Mesenchymal stem cell (in vitro differentiated cells and primary cell): ENCODE measurements around the gene ACSL3.

Experiments
- DNase-seq: peaks from one replicate; pipeline ENCODE4 v3.0.0-alpha.2; 2013
- H2AFZ ChIP-seq: one replicate; pipeline ENCODE4 v1.6.1; 2013; ENCODE audit warnings: low read depth, mild to moderate bottlenecking, control low read depth, inconsistent platforms, low read length, moderate library complexity
- H2AK5ac ChIP-seq: 2 replicates; pipeline ENCODE4 v1.6.1; 2013; ENCODE audit warnings: low read length, moderate library complexity, mild to moderate bottlenecking, inconsistent platforms; ENCODE audit not compliant: severe bottlenecking
- H2BK120ac ChIP-seq: one replicate; pipeline ENCODE4 v1.6.1; 2013; ENCODE audit warnings: low read depth, mild to moderate bottlenecking, inconsistent platforms, low read length, moderate library complexity
- H2BK12ac ChIP-seq, 2 experiments: one replicate each; pipeline ENCODE4 v1.6.1; 2013; ENCODE audit warnings: inconsistent platforms in 2 of 2, low read length in 2 of 2, mild to moderate bottlenecking in 2 of 2, moderate library complexity in 2 of 2, control low read depth in 1 of 2
- H2BK15ac ChIP-seq: one replicate; pipeline ENCODE4 v1.6.1; 2013; ENCODE audit warnings: mild to moderate bottlenecking, low read depth, inconsistent platforms; ENCODE audit not compliant: poor library complexity, severe bottlenecking
- H2BK5ac ChIP-seq: 2 replicates; pipeline ENCODE4 v1.6.1; 2013; ENCODE audit warnings: low read depth, mild to moderate bottlenecking, low read length, control low read depth, inconsistent platforms; ENCODE audit not compliant: poor library complexity, severe bottlenecking
- H3K14ac ChIP-seq, 2 experiments: one replicate each; pipeline ENCODE4 v1.6.1; 2013; ENCODE audit warnings: inconsistent platforms in 2 of 2, low read length in 2 of 2, control low read depth in 1 of 2, mild to moderate bottlenecking in 1 of 2, moderate library complexity in 1 of 2
- H3K18ac ChIP-seq, 2 experiments: one replicate each; pipeline ENCODE4 v1.6.1; 2013; ENCODE audit warnings: inconsistent platforms in 2 of 2, low read length in 2 of 2, control low read depth in 1 of 2, low read depth in 1 of 2, mild to moderate bottlenecking in 1 of 2
- H3K23ac ChIP-seq, 2 experiments: one replicate each; pipeline ENCODE4 v1.6.1; 2013; ENCODE audit warnings: inconsistent platforms in 2 of 2, low read length in 2 of 2, mild to moderate bottlenecking in 2 of 2, moderate library complexity in 2 of 2, control low read depth in 1 of 2
- H3K27ac ChIP-seq: 2 replicates; pipeline ENCODE4 v1.5.1; 2013; ENCODE audit warnings: mild to moderate bottlenecking, moderate library complexity, low read length, control low read depth, inconsistent platforms; ENCODE audit not compliant: poor library complexity, severe bottlenecking
- H3K27me3 ChIP-seq, 2 experiments: 2 replicates each; pipeline versions ENCODE4 v1.6.1 to v1.7.0; 2013; ENCODE audit warnings: low read length in 2 of 2, mild to moderate bottlenecking in 2 of 2, moderate library complexity in 2 of 2, control low read depth in 1 of 2, inconsistent platforms in 1 of 2; ENCODE audit not compliant: control insufficient read depth in 1 of 2, insufficient read depth in 1 of 2
- H3K36me3 ChIP-seq, 2 experiments: 2 replicates each; pipeline versions ENCODE4 v1.6.1 to v1.7.0; 2013; ENCODE audit warnings: low read length in 2 of 2, control low read depth in 1 of 2, inconsistent platforms in 1 of 2, low read depth in 1 of 2, mild to moderate bottlenecking in 1 of 2; ENCODE audit not compliant: insufficient read depth in 2 of 2, control insufficient read depth in 1 of 2
- H3K4ac ChIP-seq, 2 experiments: one replicate each; pipeline ENCODE4 v1.6.1; 2013; ENCODE audit warnings: inconsistent platforms in 2 of 2, low read length in 2 of 2, mild to moderate bottlenecking in 2 of 2, moderate library complexity in 2 of 2, control low read depth in 1 of 2, low read depth in 1 of 2
- H3K4me1 ChIP-seq: 2 replicates; pipeline ENCODE4 v1.6.1; 2013; ENCODE audit warnings: low read depth, low read length, control low read depth; ENCODE audit not compliant: control insufficient read depth, insufficient read depth
- H3K4me2 ChIP-seq: 2 replicates; pipeline ENCODE4 v1.6.1; 2013; ENCODE audit warnings: low read length, mild to moderate bottlenecking, inconsistent platforms; ENCODE audit not compliant: poor library complexity, severe bottlenecking
- H3K4me3 ChIP-seq, 2 experiments: 2 replicates each; pipeline versions ENCODE4 v1.5.1 to v1.7.0; 2013; ENCODE audit warnings: low read length in 2 of 2, mild to moderate bottlenecking in 2 of 2, control low read depth in 1 of 2, low read depth in 1 of 2; ENCODE audit not compliant: insufficient read depth in 1 of 2
- H3K79me1 ChIP-seq: replicated peaks from 2 replicates; pipeline ENCODE4 v1.6.1; 2013; ENCODE audit warnings: mild to moderate bottlenecking, control low read depth, low read length, inconsistent platforms; ENCODE audit not compliant: poor library complexity, severe bottlenecking
- H3K9ac ChIP-seq: 2 replicates; pipeline ENCODE4 v1.7.0; 2013; ENCODE audit warnings: mild to moderate bottlenecking, low read length, moderate library complexity
- H3K9me3 ChIP-seq: 2 replicates; pipeline ENCODE4 v1.7.0; 2013; ENCODE audit warnings: mild to moderate bottlenecking, low read length; ENCODE audit not compliant: control insufficient read depth
- H4K8ac ChIP-seq: one replicate; pipeline ENCODE4 v1.6.1; 2013; ENCODE audit warnings: inconsistent platforms, mild to moderate bottlenecking, low read length, moderate library complexity
- H4K91ac ChIP-seq: one replicate; pipeline ENCODE4 v1.6.1; 2013; ENCODE audit warnings: mild to moderate bottlenecking, low read length, inconsistent platforms
- WGBS: methylation state at CpG from one replicate; pipeline ENCODE4 v1.1.7; 2013; ENCODE audit warnings: mixed read lengths; 5-methylcytosine and 5-hydroxymethylcytosine counted together

ACSL3 gene

GRCh38 chr2:222837643-222838056, 23.2 kb upstream of the ACSL3 start:
- H3K9ac ChIP-seq, result no peak overlapping the region
- no peaks in the 10 kb centered on the region for H3K4me1 ChIP-seq
- no peak overlapping the region for H3K4me3 ChIP-seq
- H2BK120ac ChIP-seq, result no peak overlapping the region
- 59% methylated on average over 4 of the region's 4 CpGs for WGBS
- H3K27me3 ChIP-seq, result no peaks in the 10 kb centered on the region
- no peak overlapping the region for H2BK15ac ChIP-seq
- H2AK5ac ChIP-seq, result no peak overlapping the region
- no peak overlapping the region for H4K91ac ChIP-seq
- H3K79me1 ChIP-seq, result no peaks in the 10 kb centered on the region
- H2AFZ ChIP-seq, result no peak overlapping the region
- no peak overlapping the region for H2BK12ac ChIP-seq
- no peak overlapping the region for H3K27ac ChIP-seq
- no peak overlapping the region for H2BK5ac ChIP-seq
- H3K9me3 ChIP-seq, result no peaks in the 10 kb centered on the region
- no peak overlapping the region for H3K18ac ChIP-seq
- H3K14ac ChIP-seq, result no peak overlapping the region
- no peak overlapping the region for H3K4me2 ChIP-seq
- no peak overlapping the region for H4K8ac ChIP-seq
- H3K36me3 ChIP-seq, result no peaks in the 10 kb centered on the region
- H3K23ac ChIP-seq, result no peak overlapping the region
- peak; percentile 50 for DNase-seq
- H3K4ac ChIP-seq, result no peak overlapping the region

GRCh38 chr2:222840060-222840802, 20.6 kb upstream of the ACSL3 start:
- no peak overlapping the region for H2BK15ac ChIP-seq
- H3K36me3 ChIP-seq, result no peaks in the 10 kb centered on the region
- no peak overlapping the region for H3K23ac ChIP-seq
- H3K4ac ChIP-seq, result no peak overlapping the region
- H3K4me3 ChIP-seq, result no peak overlapping the region
- H3K27ac ChIP-seq, result no peak overlapping the region
- no peaks in the 10 kb centered on the region for H3K79me1 ChIP-seq
- no peak overlapping the region for H3K14ac ChIP-seq
- no peak overlapping the region for H3K4me2 ChIP-seq
- H3K18ac ChIP-seq, result no peak overlapping the region
- DNase-seq, result no peak
- no peak overlapping the region for H4K91ac ChIP-seq
- H2BK120ac ChIP-seq, result no peak overlapping the region
- no peak overlapping the region for H2AK5ac ChIP-seq
- no peak overlapping the region for H2BK5ac ChIP-seq
- H3K27me3 ChIP-seq, result no peaks in the 10 kb centered on the region
- no peak overlapping the region for H2AFZ ChIP-seq
- no peaks in the 10 kb centered on the region for H3K9me3 ChIP-seq
- no peak overlapping the region for H3K9ac ChIP-seq
- WGBS, result no CpG with 5 or more reads among the region's 3 CpGs
- H2BK12ac ChIP-seq, result no peak overlapping the region
- H4K8ac ChIP-seq, result no peak overlapping the region
- H3K4me1 ChIP-seq, result no peaks in the 10 kb centered on the region

GRCh38 chr2:222842491-222843174, 18.2 kb upstream of the ACSL3 start:
- Histone ChIP-seq H2BK5ac (no peak overlapping the region), H3K36me3 (no peaks in the 10 kb centered on the region), H4K8ac (no peak overlapping the region), H3K9ac (peak overlapping the region; percentile 16), H3K4ac (peak overlapping the region in 1 of 2 experiments; percentile 20), H3K18ac (no peak overlapping the region), H2AK5ac (no peak overlapping the region), H3K27me3 (no peaks in the 10 kb centered on the region), H4K91ac (no peak overlapping the region), H3K9me3 (no peaks in the 10 kb centered on the region), H3K4me2 (no peak overlapping the region), H3K14ac (no peak overlapping the region), H3K4me1 (no peaks in the 10 kb centered on the region), H3K23ac (no peak overlapping the region), H3K4me3 (no peak overlapping the region), H2BK120ac (peak overlapping the region; percentile 54), H3K27ac (no peak overlapping the region), H2AFZ (no peak overlapping the region), H2BK15ac (no peak overlapping the region), H2BK12ac (no peak overlapping the region), H3K79me1 (no peaks in the 10 kb centered on the region)
- WGBS, result 56% methylated on average over 2 of the region's 3 CpGs
- peak; percentile 33 for DNase-seq

- H3K9ac ChIP-seq, result peak overlapping the region; percentile 72
- no peak overlapping the region for H3K14ac ChIP-seq
- H3K79me1 ChIP-seq, result no peaks in the 10 kb centered on the region
- no peak overlapping the region for H2BK120ac ChIP-seq
- no peak overlapping the region for H4K91ac ChIP-seq
- H2BK12ac ChIP-seq, result peak overlapping the region in 1 of 2 experiments; percentile 47
- no peaks in the 10 kb centered on the region for H3K4me1 ChIP-seq
- DNase-seq, result peak; percentile 81
- H2AFZ ChIP-seq, result peak overlapping the region; percentile 10
- H2BK5ac ChIP-seq, result no peak overlapping the region
- peak overlapping the region; percentile 58 for H3K27ac ChIP-seq
- no peaks in the 10 kb centered on the region for H3K36me3 ChIP-seq
- no peaks in the 10 kb centered on the region for H3K9me3 ChIP-seq
- no peaks in the 10 kb centered on the region for H3K27me3 ChIP-seq
- no peak overlapping the region for H3K4me3 ChIP-seq
- 6% methylated on average over 6 of the region's 6 CpGs for WGBS
- no peak overlapping the region for H2BK15ac ChIP-seq
- H4K8ac ChIP-seq, result no peak overlapping the region
- H3K18ac ChIP-seq, result peak overlapping the region in 1 of 2 experiments; percentile 57
- H2AK5ac ChIP-seq, result no peak overlapping the region
- H3K4ac ChIP-seq, result no peak overlapping the region
- no peak overlapping the region for H3K23ac ChIP-seq
- H3K4me2 ChIP-seq, result no peak overlapping the region
Observed at GRCh38 chr2:222844323-222844722, 16.5 kb upstream of the ACSL3 start.
